T-helper 17 cell (primary cell): ENCODE results near the gene ZCCHC4. TPM values are rescaled to one million over a fixed set of nuclear protein-coding genes. Genes with fewer than 3 reads are reported as not detected.
"Not testable (repeated sequence)": the region's sequence is repeated elsewhere in the genome, so short reads cannot be mapped to it uniquely, and the experiment has no call there.

Experiments used
- ATAC-seq: fragments of 150-1000 bp; cut with Tn5 transposase; 2 replicates; pipeline ENCODE4 v1.10.0; 2021; ENCODE audit warnings: mild to moderate bottlenecking, moderate library complexity
- DNase-seq, 3 donors: peaks; one replicate each; pipeline versions ENCODE4 v3.0.0 to v3.0.0-alpha.2; 2020 to 2021
- H3K9me3 ChIP-seq: one replicate; pipeline ENCODE4 v1.7.0; 2013; ENCODE audit warnings: low read length, mild to moderate bottlenecking; ENCODE audit not compliant: control insufficient read depth, poor library complexity, severe bottlenecking
- H3K27ac Mint-ChIP-seq: one replicate; pipeline ENCODE4 v1.8.0; 2022; ENCODE audit warnings: mild to moderate bottlenecking, moderate library complexity, mixed read lengths
- H3K27me3 Mint-ChIP-seq: one replicate; pipeline ENCODE4 v1.8.0; 2022; ENCODE audit warnings: mixed read lengths
- H3K36me3 Mint-ChIP-seq: one replicate; pipeline ENCODE4 v1.8.0; 2022; ENCODE audit warnings: low read depth, mixed read lengths
- H3K4me1 Mint-ChIP-seq: one replicate; pipeline ENCODE4 v1.8.0; 2022; ENCODE audit warnings: mild to moderate bottlenecking, mixed read lengths
- H3K4me3 Mint-ChIP-seq: one replicate; pipeline ENCODE4 v1.8.0; 2022; ENCODE audit warnings: mild to moderate bottlenecking, moderate library complexity, mixed read lengths
- total RNA-seq, 4 donors: library from RNA in 2 of 4; stranded (reverse) in 2 of 4; gene quantifications; one replicate each; pipeline ENCODE4 v1.2.3 and lab custom pipeline; 2022 to 2026

Gene ZCCHC4
- total RNA-seq, 2 donors from 2014 or later, result 8.8 to 11.4 TPM

GRCh38 chr4:25306518-25307057 is 6.0 kb upstream of the ZCCHC4 start:
- H3K4me1 Mint-ChIP-seq, result peaks cover 2% of the 10 kb centered on the region
- no peak overlapping the region for H3K4me3 Mint-ChIP-seq
- H3K36me3 Mint-ChIP-seq, result no peaks in the 10 kb centered on the region
- H3K9me3 ChIP-seq, result no peaks in the 10 kb centered on the region
- DNase-seq, result no peak
- no peak for ATAC-seq
- H3K27ac Mint-ChIP-seq, result no peak overlapping the region
- H3K27me3 Mint-ChIP-seq, result peaks cover 40% of the 10 kb centered on the region

- H3K4me1 Mint-ChIP-seq, result peaks cover 7% of the 10 kb centered on the region
- H3K9me3 ChIP-seq, result no peaks in the 10 kb centered on the region
- H3K36me3 Mint-ChIP-seq, result no peaks in the 10 kb centered on the region
- H3K27me3 Mint-ChIP-seq, result peaks cover 40% of the 10 kb centered on the region
- no peak for DNase-seq
- no peak overlapping the region for H3K4me3 Mint-ChIP-seq
- ATAC-seq, result no peak
- H3K27ac Mint-ChIP-seq, result no peak overlapping the region
These were observed 5.0 kb upstream of the ZCCHC4 start for GRCh38 chr4:25307596-25307995.

- Mint-ChIP-seq H3K27me3 (peaks cover 37% of the 10 kb centered on the region), H3K27ac (no peak overlapping the region)
These were observed 4.3 kb upstream of the ZCCHC4 start for GRCh38 chr4:25308306-25308705.

GRCh38 chr4:25308761-25309160 is 3.8 kb upstream of the ZCCHC4 start:
- H3K9me3 ChIP-seq, result no peaks in the 10 kb centered on the region
- Mint-ChIP-seq H3K4me3 (no peak overlapping the region), H3K4me1 (peaks cover 9% of the 10 kb centered on the region), H3K27me3 (peaks cover 35% of the 10 kb centered on the region), H3K36me3 (no peaks in the 10 kb centered on the region), H3K27ac (no peak overlapping the region)
- ATAC-seq, result no peak
- DNase-seq, result no peak

More at GRCh38 chr4:25308306-25308705, 4.3 kb upstream of the ZCCHC4 start:
- H3K9me3 ChIP-seq, result no peaks in the 10 kb centered on the region
- DNase-seq (no peak), ATAC-seq (no peak)
- Mint-ChIP-seq H3K4me1 (peaks cover 9% of the 10 kb centered on the region), H3K36me3 (no peaks in the 10 kb centered on the region), H3K4me3 (no peak overlapping the region)

- H3K27me3 Mint-ChIP-seq, result peaks cover 30% of the 10 kb centered on the region
- no peaks in the 10 kb centered on the region for H3K36me3 Mint-ChIP-seq
- ATAC-seq, result no peak
- no peaks in the 10 kb centered on the region for H3K9me3 ChIP-seq
- peaks cover 9% of the 10 kb centered on the region for H3K4me1 Mint-ChIP-seq
- no peak for DNase-seq
- H3K27ac Mint-ChIP-seq, result no peak overlapping the region
- no peak overlapping the region for H3K4me3 Mint-ChIP-seq
These were observed 2.3 kb upstream of the ZCCHC4 start for GRCh38 chr4:25310066-25310802.

GRCh38 chr4:25310803-25311166 is 1.8 kb upstream of the ZCCHC4 start:
- no peaks in the 10 kb centered on the region for H3K36me3 Mint-ChIP-seq

GRCh38 chr4:25313201-25313895 is 774 bp downstream of the ZCCHC4 start:
- H3K27me3 Mint-ChIP-seq, result peaks cover 11% of the 10 kb centered on the region
- ATAC-seq (no peak), DNase-seq (no peak)
- no peaks in the 10 kb centered on the region for H3K9me3 ChIP-seq
- peaks cover 3% of the 10 kb centered on the region for H3K36me3 Mint-ChIP-seq
- H3K4me1 Mint-ChIP-seq, result peaks cover 7% of the 10 kb centered on the region
- peak overlapping the region; percentile 92 for H3K27ac Mint-ChIP-seq
- H3K4me3 Mint-ChIP-seq, result peak overlapping the region; percentile 98

More at GRCh38 chr4:25310803-25311166, 1.8 kb upstream of the ZCCHC4 start:
- Mint-ChIP-seq H3K4me1 (peaks cover 9% of the 10 kb centered on the region), H3K27me3 (peaks cover 30% of the 10 kb centered on the region), H3K4me3 (no peak overlapping the region), H3K27ac (no peak overlapping the region)
- ATAC-seq, result no peak
- no peak for DNase-seq
- H3K9me3 ChIP-seq, result no peaks in the 10 kb centered on the region

GRCh38 chr4:25320336-25320735 is 7.8 kb downstream of the ZCCHC4 start:
- DNase-seq (no peak), ATAC-seq (no peak)
- Mint-ChIP-seq H3K27ac (no peak overlapping the region), H3K4me1 (no peaks in the 10 kb centered on the region), H3K27me3 (no peaks in the 10 kb centered on the region), H3K36me3 (peaks cover 7% of the 10 kb centered on the region), H3K4me3 (no peak overlapping the region)
- H3K9me3 ChIP-seq, result no peaks in the 10 kb centered on the region

GRCh38 chr4:25320773-25321172 is 8.2 kb downstream of the ZCCHC4 start:
- H3K9me3 ChIP-seq, result no peaks in the 10 kb centered on the region
- Mint-ChIP-seq H3K27ac (peak overlapping the region; percentile 82), H3K4me3 (no peak overlapping the region), H3K27me3 (no peaks in the 10 kb centered on the region), H3K36me3 (peaks cover 7% of the 10 kb centered on the region), H3K4me1 (no peaks in the 10 kb centered on the region)
- ATAC-seq (no peak), DNase-seq (no peak)

GRCh38 chr4:25321703-25322102 is 9.1 kb downstream of the ZCCHC4 start:
- H3K27me3 Mint-ChIP-seq, result no peaks in the 10 kb centered on the region
- H3K36me3 Mint-ChIP-seq, result peaks cover 4% of the 10 kb centered on the region
- H3K4me1 Mint-ChIP-seq, result no peaks in the 10 kb centered on the region
- no peak overlapping the region for H3K4me3 Mint-ChIP-seq
- no peak for ATAC-seq
- no peak for DNase-seq
- H3K9me3 ChIP-seq, result no peaks in the 10 kb centered on the region
- no peak overlapping the region for H3K27ac Mint-ChIP-seq

- peaks cover 15% of the 10 kb centered on the region for H3K4me1 Mint-ChIP-seq
- H3K36me3 Mint-ChIP-seq, H3K27me3 Mint-ChIP-seq, H3K4me3 Mint-ChIP-seq, H3K9me3 ChIP-seq, DNase-seq, ATAC-seq: not testable (repeated sequence)
- H3K27ac Mint-ChIP-seq, result peak overlapping the region; percentile 9
These were observed 15.9 kb downstream of the ZCCHC4 start for GRCh38 chr4:25328463-25328862.

GRCh38 chr4:25330335-25330734 is 17.8 kb downstream of the ZCCHC4 start:
- H3K27ac Mint-ChIP-seq, result peak overlapping the region; percentile 97
- DNase-seq (no peak), ATAC-seq (no peak)
- no peak overlapping the region for H3K4me3 Mint-ChIP-seq
- H3K27me3 Mint-ChIP-seq, result no peaks in the 10 kb centered on the region
- H3K4me1 Mint-ChIP-seq, result peaks cover 15% of the 10 kb centered on the region
- no peaks in the 10 kb centered on the region for H3K9me3 ChIP-seq
- H3K36me3 Mint-ChIP-seq, result peaks cover 2% of the 10 kb centered on the region

- peaks cover 15% of the 10 kb centered on the region for H3K4me1 Mint-ChIP-seq
- ATAC-seq, result peak; percentile 64
These were observed 18.6 kb downstream of the ZCCHC4 start for GRCh38 chr4:25330905-25331808.

More at GRCh38 chr4:25330905-25331808, 18.6 kb downstream of the ZCCHC4 start:
- Mint-ChIP-seq H3K27me3 (no peaks in the 10 kb centered on the region), H3K36me3 (peaks cover 2% of the 10 kb centered on the region), H3K27ac (peak overlapping the region; percentile 97), H3K4me3 (peak overlapping the region; percentile 90)
- no peak for DNase-seq
- no peaks in the 10 kb centered on the region for H3K9me3 ChIP-seq
